Skeletal muscle tissue (tissue), 4 donors: ENCODE results near the gene CCDC195. TPM values are rescaled to one million over a fixed set of nuclear protein-coding genes. Genes with fewer than 3 reads are reported as not detected.

Source experiments
- H3K27ac ChIP-seq: one replicate; pipeline ENCODE4 v1.7.0; 2013; ENCODE audit warnings: mild to moderate bottlenecking, low read depth, low read length, inconsistent platforms
- H3K27me3 ChIP-seq, 3 donors: one replicate each; pipeline ENCODE4 v1.7.0; 2013; ENCODE audit warnings: low read length in 3 of 3; ENCODE audit not compliant: control insufficient read depth in 3 of 3, insufficient read depth in 3 of 3
- H3K36me3 ChIP-seq, 3 donors: one replicate each; pipeline ENCODE4 v1.7.0; 2013; ENCODE audit warnings: low read length in 3 of 3; ENCODE audit not compliant: control insufficient read depth in 3 of 3, insufficient read depth in 3 of 3
- H3K4me1 ChIP-seq, 3 donors: one replicate each; pipeline ENCODE4 v1.7.0; 2013; ENCODE audit warnings: low read length in 3 of 3, mild to moderate bottlenecking in 3 of 3; ENCODE audit not compliant: control insufficient read depth in 3 of 3, insufficient read depth in 3 of 3
- H3K4me3 ChIP-seq, 3 donors: one replicate each; pipeline ENCODE4 v1.7.0; 2013; ENCODE audit warnings: low read length in 3 of 3
- H3K9ac ChIP-seq, 3 donors: one replicate each; pipeline ENCODE4 v1.7.0; 2013; ENCODE audit warnings: low read length in 3 of 3, mild to moderate bottlenecking in 3 of 3, moderate library complexity in 2 of 3, low read depth in 1 of 3
- H3K9me3 ChIP-seq, 3 donors: one replicate each; pipeline ENCODE4 v1.7.0; 2013; ENCODE audit warnings: low read length in 3 of 3; ENCODE audit not compliant: control insufficient read depth in 3 of 3
- total RNA-seq: library from RNA; depleted of rRNA; stranded (reverse); fragments of >200 nt; gene quantifications from one replicate; pipeline ENCODE4 v1.2.3, GENCODE V29; 2014
- donor health status: Osteomylitis.

The CCDC195 gene
- total RNA-seq, 1 donor from 2014 or later, result not detected

GRCh38 chr2:224694502-224694901 lies 21.7 kb downstream of the CCDC195 start:
- Histone ChIP-seq H3K36me3 (no peaks in the 10 kb centered on the region), H3K9me3 (no peaks in the 10 kb centered on the region), H3K27ac (no peak overlapping the region), H3K27me3 (no peaks in the 10 kb centered on the region), H3K4me1 (no peaks in the 10 kb centered on the region), H3K9ac (no peak overlapping the region), H3K4me3 (no peak overlapping the region)

DNA sequence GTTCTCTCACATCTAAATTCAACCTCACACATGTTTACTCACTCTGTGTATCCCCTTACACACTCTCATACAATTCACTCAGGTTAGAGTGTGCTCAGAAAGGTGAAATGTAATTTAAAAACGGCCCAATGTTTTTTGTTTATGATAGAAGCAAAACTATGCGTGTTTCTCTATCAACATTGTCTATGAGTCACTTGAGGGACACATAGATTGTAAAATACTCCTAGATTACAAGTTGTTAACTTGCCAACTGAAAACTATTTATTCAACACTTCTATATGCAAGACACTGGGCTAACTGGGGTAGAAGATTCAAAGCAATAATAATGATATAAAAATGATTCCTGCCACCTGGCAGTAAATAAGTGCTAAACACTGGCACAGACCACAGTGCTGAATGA lies 24.6 kb downstream of the CCDC195 start:
- H3K9me3 ChIP-seq, result no peaks in the 10 kb centered on the region
- H3K4me1 ChIP-seq, result no peaks in the 10 kb centered on the region
- no peak overlapping the region for H3K27ac ChIP-seq
- no peak overlapping the region for H3K9ac ChIP-seq
- H3K36me3 ChIP-seq, result no peaks in the 10 kb centered on the region
- H3K4me3 ChIP-seq, result no peak overlapping the region
- no peaks in the 10 kb centered on the region for H3K27me3 ChIP-seq

DNA sequence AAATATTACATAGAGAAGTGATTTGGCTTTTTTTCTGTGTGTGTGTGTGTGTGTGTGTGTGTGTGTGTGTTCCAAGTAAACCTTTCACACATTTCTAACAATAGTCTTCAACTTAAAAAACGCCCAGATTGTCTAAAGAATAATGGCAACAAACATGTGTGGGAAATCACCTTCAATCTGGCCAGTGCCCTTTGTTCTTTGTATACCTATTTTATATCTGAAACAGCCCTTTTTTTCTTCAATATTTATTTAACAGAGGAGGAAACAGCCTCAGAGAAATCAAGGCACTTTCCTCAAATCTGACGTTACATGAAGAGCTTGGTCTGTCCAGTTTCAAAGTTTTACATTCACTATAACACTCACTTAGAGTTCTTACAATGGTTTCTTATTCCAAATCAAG lies 25.3 kb downstream of the CCDC195 start:
- H3K27me3 ChIP-seq, result no peaks in the 10 kb centered on the region
- H3K4me3 ChIP-seq, result no peak overlapping the region
- no peaks in the 10 kb centered on the region for H3K36me3 ChIP-seq
- no peak overlapping the region for H3K9ac ChIP-seq
- H3K27ac ChIP-seq, result no peak overlapping the region
- no peaks in the 10 kb centered on the region for H3K4me1 ChIP-seq
- no peaks in the 10 kb centered on the region for H3K9me3 ChIP-seq

DNA sequence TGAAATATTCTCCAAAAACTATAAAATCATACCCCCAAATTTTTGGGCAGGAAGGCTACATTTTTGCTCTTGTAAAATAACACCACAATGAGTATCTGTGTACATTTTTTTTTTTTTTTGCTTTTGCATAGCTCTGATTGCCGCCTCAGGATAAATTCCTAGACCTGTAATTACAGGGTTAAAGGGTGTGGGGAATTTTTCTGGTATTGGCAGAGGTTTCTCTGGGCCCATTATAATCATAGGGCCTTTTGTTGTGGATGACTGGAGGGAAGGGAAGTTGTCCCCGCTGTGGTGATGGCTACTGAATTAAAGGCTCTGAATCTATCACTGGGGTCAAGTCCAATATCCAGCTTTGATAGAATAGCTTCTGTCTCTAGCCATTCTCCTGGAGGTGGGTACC lies 26.6 kb downstream of the CCDC195 start:
- Histone ChIP-seq H3K9ac (no peak overlapping the region), H3K27me3 (no peaks in the 10 kb centered on the region), H3K9me3 (no peaks in the 10 kb centered on the region), H3K4me3 (no peak overlapping the region), H3K4me1 (no peaks in the 10 kb centered on the region), H3K36me3 (no peaks in the 10 kb centered on the region), H3K27ac (no peak overlapping the region)

DNA sequence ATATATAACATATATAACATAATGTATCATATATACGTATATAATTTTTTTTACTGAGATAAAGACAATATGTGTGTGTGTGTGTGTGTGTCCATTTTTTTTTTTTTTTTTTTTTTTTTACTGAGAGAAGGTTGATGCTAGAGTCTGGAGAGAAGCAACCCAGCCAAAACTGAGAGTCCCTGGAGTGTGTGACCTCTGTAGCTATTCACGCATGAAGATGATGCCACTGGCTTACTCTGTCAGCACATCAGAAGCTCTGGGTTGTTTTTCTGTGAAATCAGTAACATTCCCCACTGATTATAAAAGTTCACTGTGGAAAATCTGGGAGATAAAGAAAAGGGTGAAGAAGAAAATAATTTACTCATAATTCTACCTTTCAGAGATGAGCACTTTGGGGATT lies 27.2 kb downstream of the CCDC195 start:
- no peak overlapping the region for H3K4me3 ChIP-seq
- H3K4me1 ChIP-seq, result no peaks in the 10 kb centered on the region
- no peak overlapping the region for H3K27ac ChIP-seq
- H3K36me3 ChIP-seq, result no peaks in the 10 kb centered on the region
- no peaks in the 10 kb centered on the region for H3K9me3 ChIP-seq
- no peaks in the 10 kb centered on the region for H3K27me3 ChIP-seq
- H3K9ac ChIP-seq, result no peak overlapping the region

- no peak overlapping the region for H3K9ac ChIP-seq
- H3K9me3 ChIP-seq, result no peaks in the 10 kb centered on the region
- H3K27ac ChIP-seq, result no peak overlapping the region
- H3K36me3 ChIP-seq, result no peaks in the 10 kb centered on the region
- H3K4me1 ChIP-seq, result no peaks in the 10 kb centered on the region
- H3K4me3 ChIP-seq, result no peak overlapping the region
- no peaks in the 10 kb centered on the region for H3K27me3 ChIP-seq
These were observed 29.0 kb downstream of the CCDC195 start for GRCh38 chr2:224687156-224687555.

- Histone ChIP-seq H3K9me3 (no peaks in the 10 kb centered on the region), H3K4me1 (no peaks in the 10 kb centered on the region), H3K27ac (no peak overlapping the region), H3K27me3 (no peaks in the 10 kb centered on the region), H3K36me3 (no peaks in the 10 kb centered on the region), H3K4me3 (no peak overlapping the region), H3K9ac (no peak overlapping the region)
These were observed 31.0 kb downstream of the CCDC195 start for GRCh38 chr2:224685121-224685520.

- H3K27me3 ChIP-seq, result no peaks in the 10 kb centered on the region
- no peak overlapping the region for H3K9ac ChIP-seq
- no peaks in the 10 kb centered on the region for H3K4me1 ChIP-seq
- H3K27ac ChIP-seq, result no peak overlapping the region
- H3K36me3 ChIP-seq, result no peaks in the 10 kb centered on the region
- H3K4me3 ChIP-seq, result no peak overlapping the region
- H3K9me3 ChIP-seq, result no peaks in the 10 kb centered on the region
These were observed 34.0 kb downstream of the CCDC195 start for GRCh38 chr2:224682134-224682533.

- H3K9me3 ChIP-seq, result no peaks in the 10 kb centered on the region
These were observed 44.4 kb downstream of the CCDC195 start for GRCh38 chr2:224671731-224672130.

GRCh38 chr2:224670203-224670602 lies 46.0 kb downstream of the CCDC195 start:
- no peaks in the 10 kb centered on the region for H3K9me3 ChIP-seq
- no peaks in the 10 kb centered on the region for H3K4me1 ChIP-seq
- no peaks in the 10 kb centered on the region for H3K36me3 ChIP-seq
- no peaks in the 10 kb centered on the region for H3K27me3 ChIP-seq
- H3K27ac ChIP-seq, result no peak overlapping the region
- no peak overlapping the region for H3K4me3 ChIP-seq
- no peak overlapping the region for H3K9ac ChIP-seq

More at GRCh38 chr2:224671731-224672130, 44.4 kb downstream of the CCDC195 start:
- H3K27me3 ChIP-seq, result no peaks in the 10 kb centered on the region
- H3K4me3 ChIP-seq, result no peak overlapping the region
- no peaks in the 10 kb centered on the region for H3K4me1 ChIP-seq
- no peaks in the 10 kb centered on the region for H3K36me3 ChIP-seq
- no peak overlapping the region for H3K9ac ChIP-seq
- no peak overlapping the region for H3K27ac ChIP-seq

DNA sequence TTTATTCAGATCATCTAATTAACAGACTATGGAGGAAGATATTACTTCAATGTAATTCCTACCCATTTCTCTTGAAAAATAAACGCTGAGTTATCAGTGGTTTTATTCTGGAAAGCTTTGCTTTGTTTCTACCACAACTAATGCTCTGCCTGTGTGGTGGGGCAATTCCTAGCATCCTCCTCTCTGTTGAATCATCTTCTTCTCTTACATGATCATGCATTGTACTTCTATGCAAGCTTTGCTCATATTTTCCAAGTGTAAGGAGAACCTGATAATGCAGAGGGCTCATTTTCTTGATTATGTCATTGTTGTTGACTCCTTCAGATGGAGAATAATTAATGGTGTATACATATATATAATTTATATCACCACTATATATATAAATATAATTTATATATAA lies 46.7 kb downstream of the CCDC195 start:
- Histone ChIP-seq H3K4me1 (no peaks in the 10 kb centered on the region), H3K27ac (no peak overlapping the region), H3K9ac (no peak overlapping the region), H3K36me3 (no peaks in the 10 kb centered on the region), H3K4me3 (no peak overlapping the region), H3K27me3 (no peaks in the 10 kb centered on the region), H3K9me3 (no peaks in the 10 kb centered on the region)
